CD4-positive, alpha-beta T cell (primary cell): ENCODE data around the gene SLC25A46. TPM values are rescaled to one million over a fixed set of nuclear protein-coding genes. Genes with fewer than 3 reads are reported as not detected.
A peak's percentile ranks its signal among the peaks of the same experiment; 100 is the strongest.
"Not testable (repeated sequence)": the region's sequence is repeated elsewhere in the genome, so short reads cannot be mapped to it uniquely, and the experiment has no call there.

Source experiments
- ATAC-seq: fragments of 200-7000 bp; cut with Tn5 transposase; one replicate; pipeline ENCODE4 v1.10.0; 2022; ENCODE audit warnings: mild to moderate bottlenecking; ENCODE audit not compliant: poor library complexity
- CTCF ChIA-PET: fragments of 350-600 bp; sonication (Branson Sonifier 250); formaldehyde crosslinking; loops from one replicate; lab custom pipeline; 2021; ENCODE audit warnings: antibody characterized with exemption, inconsistent platforms; lab: Charles Lee
- POLR2A ChIA-PET: fragments of 350-600 bp; sonication (Branson Sonifier 250); formaldehyde crosslinking; loops from one replicate; lab custom pipeline; 2021; ENCODE audit warnings: antibody characterized with exemption, inconsistent platforms; lab: Charles Lee
- DNase-seq, 14 experiments: peaks; one replicate each; pipeline ENCODE4 v3.0.0-alpha.2; 2013 to 2020; ENCODE audit warnings: mixed read lengths in 2 of 14
- H3K27ac ChIP-seq, 2 donors: one replicate each; pipeline versions ENCODE4 v1.5.1 to v1.7.0; 2013; ENCODE audit warnings: low read length in 2 of 2, low read depth in 1 of 2, mild to moderate bottlenecking in 1 of 2
- H3K27me3 ChIP-seq, 2 experiments: 1 replicate in 1 of 2; 2 replicates in 1 of 2; pipeline versions ENCODE4 v1.6.1 to v1.7.0; 2013; ENCODE audit warnings: low read length in 2 of 2, control low read depth in 1 of 2, mild to moderate bottlenecking in 1 of 2, moderate library complexity in 1 of 2; ENCODE audit not compliant: insufficient read depth in 2 of 2, control insufficient read depth in 1 of 2
- H3K36me3 ChIP-seq: one replicate; pipeline ENCODE4 v1.6.1; 2013; ENCODE audit warnings: low read length, control low read depth; ENCODE audit not compliant: insufficient read depth
- H3K4me1 ChIP-seq: one replicate; pipeline ENCODE4 v1.6.1; 2013; ENCODE audit warnings: low read length, control low read depth; ENCODE audit not compliant: insufficient read depth
- H3K4me3 ChIP-seq: one replicate; pipeline ENCODE4 v1.5.1; 2013; ENCODE audit warnings: mild to moderate bottlenecking, low read length, moderate library complexity
- H3K9me3 ChIP-seq, 2 experiments: 1 replicate in 1 of 2; 2 replicates in 1 of 2; pipeline versions ENCODE4 v1.6.1 to v1.7.0; 2013; ENCODE audit warnings: low read length in 2 of 2, mild to moderate bottlenecking in 2 of 2, control low read depth in 1 of 2, moderate library complexity in 1 of 2; ENCODE audit not compliant: control insufficient read depth in 1 of 2, insufficient read depth in 1 of 2
- H3K27ac Mint-ChIP-seq: one replicate; pipeline ENCODE4 v1.8.0; 2020; ENCODE audit warnings: mixed read lengths
- H3K27me3 Mint-ChIP-seq: one replicate; pipeline ENCODE4 v1.8.0; 2021; ENCODE audit warnings: mixed read lengths
- H3K36me3 Mint-ChIP-seq: one replicate; pipeline ENCODE4 v1.8.0; 2021; ENCODE audit warnings: low read depth, mixed read lengths
- H3K4me1 Mint-ChIP-seq: one replicate; pipeline ENCODE4 v1.8.0; 2021; ENCODE audit warnings: low read depth, mixed read lengths
- H3K4me3 Mint-ChIP-seq: one replicate; pipeline ENCODE4 v1.8.0; 2020; ENCODE audit warnings: mild to moderate bottlenecking, mixed read lengths
- H3K9me3 Mint-ChIP-seq: one replicate; pipeline ENCODE4 v1.8.0; 2020; ENCODE audit warnings: mixed read lengths
- intact Hi-C, 2 experiments: fragments of 100-400 bp; cut with DNase I in 1 of 2; cut with micrococcal nuclease in 1 of 2; formaldehyde crosslinking; loops; one replicate each; pipeline versions ENCODE4 v1.15.1 to v1.9.0; 2023 to 2025; cut with DNase I, micrococcal nuclease
- polyA plus RNA-seq, 2 donors: library from polyadenylated mRNA; unstranded; fragments of 120-200 nt; gene quantifications; one replicate each; pipeline ENCODE4 v1.2.1, GENCODE V29; 2013
- total RNA-seq, 174 experiments: library from RNA in 2 of 174; stranded (reverse) in 2 of 174; gene quantifications; one replicate each; pipeline ENCODE4 v1.2.3 and lab custom pipeline; 2021 to 2026
- TF ChIP-seq, protein P1 (sequence below): fragments of 200-600 bp; IDR thresholded peaks from one replicate; pipeline ENCODE4 v1.8.0; 2022; ENCODE audit warnings: antibody characterized with exemption, mild to moderate bottlenecking

Gene SLC25A46
- total RNA-seq (10 to 100 TPM; 14.0 to 16.1 TPM), total RNA-seq (lab: John Stamatoyannopoulos, UW) (31.8 to 150 (median 106) reads per million in 172 experiments)
- polyA plus RNA-seq (2013, experiment 1 of 2), result 41.2 TPM
- 41.8 TPM for polyA plus RNA-seq (2013, experiment 2 of 2)

GRCh38 chr5:110738812-110739651 lies at the start of gene SLC25A46:
Gene SLC25A46, plus strand, starts transcription at chr5:110739007. Its CDS starts 113 bp downstream, at chr5:110739120.
- Mint-ChIP-seq H3K4me3 (peak within 1 kb of the TSS; percentile 96), H3K36me3 (peaks cover 18% of the 10 kb centered on the region), H3K27me3 (peaks cover 13% of the 10 kb centered on the region), H3K4me1 (peaks cover 40% of the 10 kb centered on the region), H3K9me3 (no peaks in the 10 kb centered on the region), H3K27ac (peak within 1 kb of the TSS; percentile 94)
- TF ChIP-seq, protein P1, sequence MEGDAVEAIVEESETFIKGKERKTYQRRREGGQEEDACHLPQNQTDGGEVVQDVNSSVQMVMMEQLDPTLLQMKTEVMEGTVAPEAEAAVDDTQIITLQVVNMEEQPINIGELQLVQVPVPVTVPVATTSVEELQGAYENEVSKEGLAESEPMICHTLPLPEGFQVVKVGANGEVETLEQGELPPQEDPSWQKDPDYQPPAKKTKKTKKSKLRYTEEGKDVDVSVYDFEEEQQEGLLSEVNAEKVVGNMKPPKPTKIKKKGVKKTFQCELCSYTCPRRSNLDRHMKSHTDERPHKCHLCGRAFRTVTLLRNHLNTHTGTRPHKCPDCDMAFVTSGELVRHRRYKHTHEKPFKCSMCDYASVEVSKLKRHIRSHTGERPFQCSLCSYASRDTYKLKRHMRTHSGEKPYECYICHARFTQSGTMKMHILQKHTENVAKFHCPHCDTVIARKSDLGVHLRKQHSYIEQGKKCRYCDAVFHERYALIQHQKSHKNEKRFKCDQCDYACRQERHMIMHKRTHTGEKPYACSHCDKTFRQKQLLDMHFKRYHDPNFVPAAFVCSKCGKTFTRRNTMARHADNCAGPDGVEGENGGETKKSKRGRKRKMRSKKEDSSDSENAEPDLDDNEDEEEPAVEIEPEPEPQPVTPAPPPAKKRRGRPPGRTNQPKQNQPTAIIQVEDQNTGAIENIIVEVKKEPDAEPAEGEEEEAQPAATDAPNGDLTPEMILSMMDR, result no peak
- no peaks in the 10 kb centered on the region for H3K9me3 ChIP-seq
- ChIA-PET POLR2A (interaction anchor here (0.6 to 2.0 kb wide), 9 partner anchors 9 to 1422 kb away, joined by 3 to 11 read pairs (median 3); partner anchors contain the start of genes MAN2A1, PJA2, TMEM232 and WDR36), CTCF (interaction anchor here (0.8 to 1.8 kb wide), 3 partner anchors 13 to 19 kb away, joined by 3 to 5 read pairs (median 3); no protein-coding TSS in a partner anchor)
- DNase-seq (peak; percentile 77 to 95 (median 82)), ATAC-seq (peak; percentile 78)
- H3K4me3 ChIP-seq, result peak within 1 kb of the TSS; percentile 92
- intact Hi-C loops, result loop anchor here (2.0 to 5.0 kb wide), 7 partner anchors 14 to 1423 kb away; partner anchors contain the start of genes MAN2A1 (in 1 of the 2) and WDR36 (in 1 of the 2)
- peak within 1 kb of the TSS; percentile 91 to 92 for H3K27ac ChIP-seq
- peaks cover 11% of the 10 kb centered on the region for H3K4me1 ChIP-seq
- H3K36me3 ChIP-seq, result no peaks in the 10 kb centered on the region
- no peaks in the 10 kb centered on the region for H3K27me3 ChIP-seq

- H3K9me3 ChIP-seq, H3K9me3 Mint-ChIP-seq, DNase-seq, H3K4me1 ChIP-seq, H3K36me3 Mint-ChIP-seq, H3K27ac ChIP-seq, H3K4me1 Mint-ChIP-seq, H3K27me3 Mint-ChIP-seq, H3K36me3 ChIP-seq, ATAC-seq, POLR2A ChIA-PET, H3K4me3 Mint-ChIP-seq, H3K4me3 ChIP-seq, CTCF ChIA-PET, H3K27ac Mint-ChIP-seq, intact Hi-C loops, H3K27me3 ChIP-seq: not testable (repeated sequence)
These were observed 48.2 kb upstream of the SLC25A46 start for GRCh38 chr5:110690587-110690986.

GRCh38 chr5:110692669-110693068 lies 46.1 kb upstream of the SLC25A46 start:
- H3K9me3 Mint-ChIP-seq, H3K27me3 ChIP-seq, H3K4me3 ChIP-seq, DNase-seq, H3K36me3 ChIP-seq, H3K36me3 Mint-ChIP-seq, H3K4me1 ChIP-seq, ATAC-seq, CTCF ChIA-PET, H3K4me3 Mint-ChIP-seq, H3K27ac ChIP-seq, H3K27ac Mint-ChIP-seq, H3K9me3 ChIP-seq, H3K4me1 Mint-ChIP-seq, intact Hi-C loops, POLR2A ChIA-PET, H3K27me3 Mint-ChIP-seq: not testable (repeated sequence)

GRCh38 chr5:110702300-110702699 lies 36.5 kb upstream of the SLC25A46 start:
- H3K27ac Mint-ChIP-seq, result no peak overlapping the region
- Histone ChIP-seq H3K4me1 (no peaks in the 10 kb centered on the region), H3K27ac (no peak overlapping the region), H3K9me3 (no peaks in the 10 kb centered on the region), H3K27me3 (peaks cover 6 to 9% of the 10 kb centered on the region in 2 experiments), H3K36me3 (no peaks in the 10 kb centered on the region), H3K4me3 (no peak overlapping the region)
- CTCF ChIA-PET, result no interaction called here
- intact Hi-C loops, result no loop called here
- H3K4me1 Mint-ChIP-seq, result no peaks in the 10 kb centered on the region
- ATAC-seq (no peak), DNase-seq (no peak)
- no peaks in the 10 kb centered on the region for H3K9me3 Mint-ChIP-seq
- POLR2A ChIA-PET, result no interaction called here
- no peaks in the 10 kb centered on the region for H3K36me3 Mint-ChIP-seq
- H3K27me3 Mint-ChIP-seq, result peaks cover 32% of the 10 kb centered on the region
- no peak overlapping the region for H3K4me3 Mint-ChIP-seq
- TF ChIP-seq, protein P1, result no peak
